Heart left ventricle (tissue), 13 donors: ENCODE results near the gene TMEM132D.

Experiments used
- POLR2A ChIP-seq, 2 donors: fragments of 450-650 bp; IDR thresholded peaks; one replicate each; pipeline ENCODE4 v1.6.1; 2017; ENCODE audit warnings: antibody characterized with exemption in 2 of 2, mild to moderate bottlenecking in 2 of 2, moderate library complexity in 2 of 2
- TF ChIP-seq, protein P1 (sequence below), 12 donors: fragments of 200-600 bp; sonication (generic) in 4 of 12; IDR thresholded peaks; one replicate each; pipeline versions ENCODE4 v1.5.0 to v1.8.0; 2018 to 2022; ENCODE audit warnings: antibody characterized with exemption in 12 of 12, mild to moderate bottlenecking in 5 of 12
- donor health status: ischemic (EF 13 %, LVEDD 7.1; RV severe dilation, severe dysfunction).
- donor health status: DM: no; HTN: yes; CAD: no.
- donor health status: DM: no; HTN: no; CAD: no.
- donor health status: ischemic (EF 25% LVEDD 6.9; RV normal size, moderate dysfunction).
- donor health status: ischemic (EF 25% LVEDD 5.7; RV mildly dilated, moderate dysfunction).
- donor health status: ischemic (EF 35%, LVEDD 5.7; RV mildly dilated, moderate dysfunction).
- donor health status: nonischemic (EF 11% LVEDD 7.7; RV severe dilation, severe dysfunction).
- donor health status: DM: yes; HTN: yes; CAD: no.
- donor health status: PGD.
- donor health status: ischemic (EF 29% LVEDD 5.4; RV normal size, mild dysfunction).
- donor health status: nonischemic (EF 23%, LVEDD 6.1; RV moderate dilation, normal function).

DNA sequence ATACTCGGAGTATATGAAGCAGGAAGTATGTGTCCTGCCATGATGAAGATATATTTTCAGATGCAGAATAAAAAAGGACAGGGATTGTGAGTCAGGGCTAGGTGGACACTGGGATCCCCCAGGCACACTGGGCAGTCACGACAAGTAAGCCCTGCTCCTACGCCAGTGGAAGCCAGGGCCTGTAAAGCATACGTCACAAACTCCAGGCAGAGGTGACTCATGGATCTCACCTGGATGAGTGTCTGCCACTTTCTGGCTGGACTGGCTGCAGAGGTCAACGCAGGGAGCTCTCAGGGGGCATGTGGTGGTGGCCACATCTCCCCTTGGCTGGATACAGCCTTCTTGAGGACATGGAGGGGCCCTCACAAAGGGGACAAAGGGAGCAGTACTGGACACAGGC is 788.3 kb downstream of the TMEM132D start:
- TF ChIP-seq, protein P1, sequence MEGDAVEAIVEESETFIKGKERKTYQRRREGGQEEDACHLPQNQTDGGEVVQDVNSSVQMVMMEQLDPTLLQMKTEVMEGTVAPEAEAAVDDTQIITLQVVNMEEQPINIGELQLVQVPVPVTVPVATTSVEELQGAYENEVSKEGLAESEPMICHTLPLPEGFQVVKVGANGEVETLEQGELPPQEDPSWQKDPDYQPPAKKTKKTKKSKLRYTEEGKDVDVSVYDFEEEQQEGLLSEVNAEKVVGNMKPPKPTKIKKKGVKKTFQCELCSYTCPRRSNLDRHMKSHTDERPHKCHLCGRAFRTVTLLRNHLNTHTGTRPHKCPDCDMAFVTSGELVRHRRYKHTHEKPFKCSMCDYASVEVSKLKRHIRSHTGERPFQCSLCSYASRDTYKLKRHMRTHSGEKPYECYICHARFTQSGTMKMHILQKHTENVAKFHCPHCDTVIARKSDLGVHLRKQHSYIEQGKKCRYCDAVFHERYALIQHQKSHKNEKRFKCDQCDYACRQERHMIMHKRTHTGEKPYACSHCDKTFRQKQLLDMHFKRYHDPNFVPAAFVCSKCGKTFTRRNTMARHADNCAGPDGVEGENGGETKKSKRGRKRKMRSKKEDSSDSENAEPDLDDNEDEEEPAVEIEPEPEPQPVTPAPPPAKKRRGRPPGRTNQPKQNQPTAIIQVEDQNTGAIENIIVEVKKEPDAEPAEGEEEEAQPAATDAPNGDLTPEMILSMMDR (IDR thresholded peaks at IDR 0.05): no peak
- no peak for TF ChIP-seq POLR2A (IDR thresholded peaks at IDR 0.05)
